Osteocyte (in vitro differentiated cells): ENCODE results near the gene PTPA. TPM values are rescaled to one million over a fixed set of nuclear protein-coding genes. Genes with fewer than 3 reads are reported as not detected.

ENCODE experiments used
- DNase-seq: peaks from one replicate; pipeline ENCODE4 v3.0.0; 2021; ENCODE audit warnings: mixed read lengths; ENCODE audit not compliant: unreplicated experiment; ENCODE audit errors: extremely low spot score
- H3K27ac Mint-ChIP-seq: one replicate; pipeline ENCODE4 v1.8.0; 2021; ENCODE audit warnings: mild to moderate bottlenecking, mixed read lengths; ENCODE audit not compliant: unreplicated experiment
- H3K27me3 Mint-ChIP-seq: one replicate; pipeline ENCODE4 v1.8.0; 2021; ENCODE audit warnings: mixed read lengths; ENCODE audit not compliant: unreplicated experiment
- H3K36me3 Mint-ChIP-seq: one replicate; pipeline ENCODE4 v1.8.0; 2021; ENCODE audit warnings: mixed read lengths; ENCODE audit not compliant: unreplicated experiment
- H3K4me1 Mint-ChIP-seq: one replicate; pipeline ENCODE4 v1.8.0; 2021; ENCODE audit warnings: mixed read lengths; ENCODE audit not compliant: unreplicated experiment
- H3K4me3 Mint-ChIP-seq: one replicate; pipeline ENCODE4 v1.8.0; 2021; ENCODE audit warnings: mild to moderate bottlenecking, moderate library complexity, mixed read lengths; ENCODE audit not compliant: unreplicated experiment
- H3K9me3 Mint-ChIP-seq: one replicate; pipeline ENCODE4 v1.8.0; 2021; ENCODE audit warnings: mixed read lengths; ENCODE audit not compliant: unreplicated experiment
- total RNA-seq: library from RNA; stranded (reverse); gene quantifications from 2 replicates; pipeline ENCODE4 v1.2.1, GENCODE V29; 2021
- TF ChIP-seq, protein P1 (sequence below): fragments of 200-600 bp; sonication (generic); IDR thresholded peaks from 2 replicates; pipeline ENCODE4 v1.5.0; 2021; ENCODE audit warnings: antibody characterized with exemption, mild to moderate bottlenecking, moderate library complexity

Gene PTPA
- total RNA-seq, 1 donor from 2014 or later: 140 TPM

DNA sequence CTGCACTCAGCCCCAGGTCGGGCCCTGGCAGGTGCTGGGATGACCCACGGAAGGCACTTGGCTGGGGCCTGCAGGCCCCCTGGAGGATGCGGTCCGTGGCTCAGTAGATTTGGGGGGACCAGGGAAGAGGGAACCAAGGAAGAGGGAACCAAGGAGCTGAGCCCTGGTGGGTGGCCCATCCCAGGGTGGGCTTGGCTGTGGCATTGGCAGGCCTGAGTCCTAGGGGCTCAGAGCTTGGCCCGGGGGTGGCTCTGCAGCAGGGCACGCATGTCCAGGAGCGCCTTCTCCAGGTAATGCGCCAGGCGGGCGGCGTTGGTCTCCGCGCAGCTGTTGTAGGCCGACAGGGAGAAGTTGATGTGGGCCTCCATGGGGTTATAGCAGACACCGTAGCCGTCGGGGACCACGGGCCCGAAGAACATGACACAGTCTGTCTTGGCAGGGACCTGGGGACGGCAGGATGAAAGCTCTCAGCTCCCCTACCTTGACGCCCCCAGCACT lies 16.0 kb upstream of the PTPA start:
- Mint-ChIP-seq H3K4me1 (peaks cover 1% of the 10 kb centered on the region), H3K9me3 (no peaks in the 10 kb centered on the region), H3K27me3 (no peaks in the 10 kb centered on the region), H3K27ac (no peak overlapping the region), H3K4me3 (no peak overlapping the region), H3K36me3 (peaks cover 20% of the 10 kb centered on the region)
- DNase-seq: no peak
- TF ChIP-seq, protein P1, sequence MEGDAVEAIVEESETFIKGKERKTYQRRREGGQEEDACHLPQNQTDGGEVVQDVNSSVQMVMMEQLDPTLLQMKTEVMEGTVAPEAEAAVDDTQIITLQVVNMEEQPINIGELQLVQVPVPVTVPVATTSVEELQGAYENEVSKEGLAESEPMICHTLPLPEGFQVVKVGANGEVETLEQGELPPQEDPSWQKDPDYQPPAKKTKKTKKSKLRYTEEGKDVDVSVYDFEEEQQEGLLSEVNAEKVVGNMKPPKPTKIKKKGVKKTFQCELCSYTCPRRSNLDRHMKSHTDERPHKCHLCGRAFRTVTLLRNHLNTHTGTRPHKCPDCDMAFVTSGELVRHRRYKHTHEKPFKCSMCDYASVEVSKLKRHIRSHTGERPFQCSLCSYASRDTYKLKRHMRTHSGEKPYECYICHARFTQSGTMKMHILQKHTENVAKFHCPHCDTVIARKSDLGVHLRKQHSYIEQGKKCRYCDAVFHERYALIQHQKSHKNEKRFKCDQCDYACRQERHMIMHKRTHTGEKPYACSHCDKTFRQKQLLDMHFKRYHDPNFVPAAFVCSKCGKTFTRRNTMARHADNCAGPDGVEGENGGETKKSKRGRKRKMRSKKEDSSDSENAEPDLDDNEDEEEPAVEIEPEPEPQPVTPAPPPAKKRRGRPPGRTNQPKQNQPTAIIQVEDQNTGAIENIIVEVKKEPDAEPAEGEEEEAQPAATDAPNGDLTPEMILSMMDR: no peak

DNA sequence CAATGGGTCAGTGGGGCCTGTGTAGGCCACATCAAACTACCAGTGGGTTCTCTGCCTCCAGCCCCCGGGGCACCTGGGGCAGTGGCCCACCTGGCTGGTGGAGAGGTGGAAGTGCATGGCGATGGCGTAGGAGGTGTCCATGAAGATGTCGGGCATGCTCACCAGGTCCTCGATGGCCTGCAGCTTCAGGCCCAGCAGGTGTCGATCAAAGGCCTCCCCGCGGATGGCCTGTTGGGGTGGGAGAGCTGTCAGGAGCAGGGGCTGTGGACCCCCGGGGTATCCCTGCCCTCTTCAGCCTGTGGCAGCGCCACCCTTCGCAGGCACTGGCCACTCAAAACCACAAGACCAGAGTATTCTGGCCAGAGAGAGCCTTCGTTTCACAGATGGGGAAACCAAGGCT lies 15.3 kb upstream of the PTPA start:
- Mint-ChIP-seq H3K4me3 (no peak overlapping the region), H3K27ac (no peak overlapping the region), H3K4me1 (no peaks in the 10 kb centered on the region), H3K36me3 (peaks cover 17% of the 10 kb centered on the region), H3K9me3 (no peaks in the 10 kb centered on the region), H3K27me3 (no peaks in the 10 kb centered on the region)
- DNase-seq: no peak
- TF ChIP-seq, protein P1: no peak

DNA sequence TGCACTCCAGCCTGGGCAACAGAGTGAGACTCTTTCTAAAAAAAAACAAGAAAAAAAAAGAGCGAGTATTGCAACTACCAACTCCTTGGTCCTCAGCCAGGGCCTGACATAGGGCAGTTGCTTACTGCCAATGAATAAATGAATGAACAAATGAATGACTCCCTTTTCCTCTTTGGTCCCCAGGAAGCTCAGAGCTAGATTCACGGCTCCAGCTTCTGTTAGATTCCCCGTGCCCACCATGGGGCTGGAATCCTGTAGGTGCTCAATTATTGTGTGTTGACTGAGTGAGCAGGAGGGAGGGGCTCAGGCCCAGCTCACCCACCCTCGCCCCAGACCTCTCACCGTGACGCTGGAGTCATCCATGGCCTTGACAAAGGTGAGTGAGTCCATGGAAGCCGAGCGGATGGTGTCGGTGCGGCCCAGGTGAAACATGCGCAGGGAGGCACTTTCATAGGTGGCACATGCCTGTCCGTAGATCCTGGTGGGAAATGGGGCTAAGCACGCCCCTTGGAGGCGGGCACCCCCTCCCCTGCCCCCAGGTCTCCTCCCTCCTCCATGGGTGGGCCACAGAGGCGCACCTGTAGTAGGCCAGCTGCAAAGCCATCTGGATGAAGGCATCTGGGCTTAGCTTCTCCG lies 13.4 kb upstream of the PTPA start:
- Mint-ChIP-seq H3K4me3 (no peak overlapping the region), H3K9me3 (no peaks in the 10 kb centered on the region), H3K27ac (no peak overlapping the region), H3K27me3 (no peaks in the 10 kb centered on the region), H3K36me3 (peaks cover 19% of the 10 kb centered on the region), H3K4me1 (no peaks in the 10 kb centered on the region)
- TF ChIP-seq, protein P1: no peak
- DNase-seq: no peak

DNA sequence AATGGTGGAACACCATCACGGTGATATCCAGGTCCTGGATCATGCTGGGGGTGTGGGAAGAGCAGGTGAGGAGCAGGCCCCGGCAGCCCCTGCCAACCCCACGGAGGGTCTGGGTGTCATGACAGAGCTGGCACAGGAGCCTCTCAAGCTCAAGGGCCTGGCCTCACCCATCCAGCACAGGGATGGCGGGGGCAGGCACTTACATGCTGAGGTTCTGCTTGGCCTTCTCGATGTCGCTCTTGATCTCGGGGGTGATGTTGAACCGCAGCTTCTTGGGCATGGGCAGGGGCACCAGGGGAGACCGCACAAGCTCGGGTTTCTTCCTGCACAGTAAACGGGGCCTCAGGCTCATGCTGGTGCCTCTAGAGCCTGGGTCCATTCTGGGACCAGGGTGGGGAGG lies 12.9 kb upstream of the PTPA start:
- Mint-ChIP-seq H3K27me3 (no peaks in the 10 kb centered on the region), H3K36me3 (peaks cover 19% of the 10 kb centered on the region), H3K4me3 (no peak overlapping the region), H3K4me1 (no peaks in the 10 kb centered on the region), H3K27ac (no peak overlapping the region), H3K9me3 (no peaks in the 10 kb centered on the region)
- TF ChIP-seq, protein P1: no peak
- DNase-seq: no peak

DNA sequence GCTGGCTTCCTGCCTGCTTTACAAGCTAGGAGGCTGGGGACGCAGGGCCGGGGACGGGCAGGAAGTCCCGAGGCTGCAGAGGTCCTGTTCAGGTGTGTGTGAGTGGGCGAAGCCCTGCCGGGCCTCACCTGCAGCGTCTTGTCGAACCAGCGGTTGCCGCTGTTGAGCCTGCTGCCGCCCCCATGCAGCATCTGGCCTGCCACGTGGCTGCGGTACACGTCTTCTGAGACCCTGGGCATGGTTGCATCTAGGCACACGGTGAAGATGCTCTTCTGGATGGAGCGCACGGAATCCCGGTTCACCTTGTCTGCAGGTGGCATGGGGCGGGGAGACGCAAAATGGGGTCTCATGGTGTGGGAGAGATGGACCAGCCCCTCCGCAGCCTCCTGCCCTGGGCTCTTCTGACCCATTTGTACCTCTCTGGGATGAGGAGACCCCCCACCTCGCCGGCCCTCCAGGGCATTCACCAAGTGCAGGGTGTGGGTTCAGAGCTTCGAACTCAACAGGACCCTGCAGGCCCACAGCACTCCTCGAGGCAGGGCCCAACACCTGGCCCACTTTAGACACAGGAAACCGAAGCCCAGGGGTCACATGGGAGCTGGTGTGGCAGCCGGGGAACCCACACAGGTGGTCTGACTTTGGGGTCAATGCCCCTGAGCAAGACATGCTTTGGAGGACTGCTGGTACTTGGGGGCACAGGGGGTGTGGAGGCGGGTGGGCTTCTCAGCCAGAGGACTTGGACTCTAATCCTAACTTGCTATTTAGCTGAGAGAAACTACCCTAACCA lies 10.6 kb upstream of the PTPA start:
- TF ChIP-seq, protein P1: no peak
- Mint-ChIP-seq H3K4me3 (no peak overlapping the region), H3K27ac (no peak overlapping the region), H3K27me3 (no peaks in the 10 kb centered on the region), H3K36me3 (peaks cover 16% of the 10 kb centered on the region), H3K4me1 (no peaks in the 10 kb centered on the region), H3K9me3 (no peaks in the 10 kb centered on the region)
- no peak for DNase-seq
